Keratinocyte (primary cell): ENCODE data around the gene ZMYND8. TPM values are rescaled to one million over a fixed set of nuclear protein-coding genes. Genes with fewer than 3 reads are reported as not detected.

ENCODE experiments used
- DNase-seq: peaks from one replicate; pipeline ENCODE4 v3.0.0-alpha.2; 2011; ENCODE audit warnings: low read depth, missing footprints, low spot score
- FAIRE-seq: peaks from 2 replicates; lab custom pipeline; 2011; peaks lifted over from hg19 to GRCh38; lab: Jason Lieb, UNC
- H2AFZ ChIP-seq: 2 replicates; pipeline ENCODE4 v1.6.0; 2012; ENCODE audit warnings: low read length, control low read depth, inconsistent platforms; ENCODE audit not compliant: control insufficient read depth
- H3K27ac ChIP-seq: 2 replicates; pipeline ENCODE4 v1.5.1; 2011; ENCODE audit warnings: low read length; ENCODE audit not compliant: control insufficient read depth, insufficient read depth
- H3K27me3 ChIP-seq: 3 replicates; pipeline ENCODE4 v1.6.0; 2011; ENCODE audit warnings: low read length; ENCODE audit not compliant: control insufficient read depth, insufficient read depth; ENCODE audit errors: extremely low read depth
- H3K36me3 ChIP-seq, 2 experiments: 2 replicates in 1 of 2; 3 replicates in 1 of 2; pipeline ENCODE4 v1.5.1; 2011; ENCODE audit warnings: low read length in 2 of 2, mild to moderate bottlenecking in 1 of 2; ENCODE audit not compliant: control insufficient read depth in 2 of 2, insufficient read depth in 2 of 2; ENCODE audit errors: extremely low read depth in 1 of 2
- H3K4me1 ChIP-seq: 3 replicates; pipeline ENCODE4 v1.5.1; 2011; ENCODE audit warnings: low read length; ENCODE audit not compliant: control insufficient read depth, insufficient read depth; ENCODE audit errors: extremely low read depth
- H3K4me2 ChIP-seq: 3 replicates; pipeline ENCODE4 v1.6.0; 2011; ENCODE audit warnings: low read depth, low read length; ENCODE audit not compliant: control insufficient read depth, insufficient read depth; ENCODE audit errors: extremely low read depth
- H3K4me3 ChIP-seq, 3 experiments: fragments of 200-600 bp in 1 of 3; sonication (generic) in 1 of 3; 2 replicates in 2 of 3; 3 replicates in 1 of 3; pipeline ENCODE4 v1.5.1; 2011 to 2016; ENCODE audit warnings: low read length in 3 of 3, mild to moderate bottlenecking in 3 of 3, control low read depth in 2 of 3, inconsistent platforms in 1 of 3, low read depth in 1 of 3, mixed read lengths in 1 of 3, mixed run types in 1 of 3, moderate library complexity in 1 of 3; ENCODE audit not compliant: control insufficient read depth in 2 of 3, insufficient read depth in 2 of 3; ENCODE audit errors: extremely low read depth in 1 of 3
- H3K79me2 ChIP-seq: 2 replicates; pipeline ENCODE4 v1.6.0; 2012; ENCODE audit warnings: low read length; ENCODE audit not compliant: control insufficient read depth, insufficient read depth
- H3K9ac ChIP-seq: 3 replicates; pipeline ENCODE4 v1.6.0; 2011; ENCODE audit warnings: low read length; ENCODE audit not compliant: control insufficient read depth, insufficient read depth; ENCODE audit errors: extremely low read depth
- H3K9me1 ChIP-seq: 3 replicates; pipeline ENCODE4 v1.6.0; 2011; ENCODE audit warnings: low read length; ENCODE audit not compliant: control insufficient read depth, insufficient read depth; ENCODE audit errors: extremely low read depth
- H3K9me3 ChIP-seq: 2 replicates; pipeline ENCODE4 v1.5.1; 2012; ENCODE audit warnings: low read depth, low read length; ENCODE audit not compliant: control insufficient read depth
- H4K20me1 ChIP-seq: 3 replicates; pipeline ENCODE4 v1.6.0; 2011; ENCODE audit warnings: low read length; ENCODE audit not compliant: control insufficient read depth, insufficient read depth; ENCODE audit errors: extremely low read depth
- EZH2 ChIP-seq: IDR thresholded peaks from one replicate; pipeline ENCODE4 v1.6.1; 2012; ENCODE audit warnings: inconsistent platforms, mild to moderate bottlenecking, low read length, moderate library complexity
- dilution Hi-C: fragments of 300-500 bp; cut with MboI; formaldehyde crosslinking; loops from one replicate; pipeline ENCODE4 v1.7.0; 2020; ENCODE audit warnings: low sequenced_read_pairs; ENCODE audit not compliant: extremely low pct_ligation_motif_present
- polyA plus RNA-seq, 5 experiments: library from polyadenylated mRNA; depleted of rRNA in 3 of 5; stranded (reverse) in 3 of 5; stranded (forward) in 1 of 5; unstranded in 1 of 5; fragments of >200 nt; gene quantifications; 1 replicate in 1 of 5; 2 replicates in 3 of 5; 3 replicates in 1 of 5; pipeline versions ENCODE4 v1.2.1 to v1.2.3, GENCODE V29; 2011 to 2012; ENCODE audit warnings: missing spikeins in 2 of 5, low read depth in 1 of 5, low replicate concordance in 1 of 5
- TF ChIP-seq, protein P1 (sequence below), 3 experiments: IDR thresholded peaks in 1 of 3; conservative IDR thresholded peaks in 1 of 3; optimal IDR thresholded peaks in 1 of 3; 2 replicates in 2 of 3; 3 replicates in 1 of 3; pipeline versions ENCODE3 to v1.5.1; 2011; ENCODE audit warnings: low read length in 3 of 3, mild to moderate bottlenecking in 3 of 3, moderate library complexity in 2 of 3, control low read depth in 1 of 3, inconsistent platforms in 1 of 3; ENCODE audit not compliant: insufficient read depth in 2 of 3; ENCODE audit errors: extremely low read depth in 1 of 3

The ZMYND8 gene
- polyA plus RNA-seq, 1 donor (not counting 4 experiments of a cell fraction or from before 2014, with no cell fraction given) = 39.8 TPM

DNA sequence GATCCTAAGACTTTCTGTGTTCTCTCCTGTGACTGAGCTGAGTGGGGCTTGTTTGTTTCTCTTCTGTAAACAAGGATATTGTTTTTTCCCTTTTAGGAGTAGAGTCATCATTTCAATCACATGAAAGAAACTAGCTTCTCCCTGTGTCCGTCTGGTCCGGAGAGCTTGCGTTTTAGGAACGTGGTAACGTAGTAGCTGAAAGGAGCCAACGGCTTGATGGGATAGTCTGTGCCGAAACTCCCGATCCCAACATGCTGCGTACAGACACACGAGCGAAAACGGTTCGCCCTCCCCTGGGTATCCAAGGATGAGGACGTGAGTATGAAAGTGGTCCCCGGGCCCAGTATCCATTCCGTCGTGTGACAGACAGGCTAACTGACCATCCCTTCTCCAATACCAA, 146.5 kb downstream of the ZMYND8 start:
- Histone ChIP-seq H3K9ac (no peak overlapping the region), H3K9me1 (no peaks in the 10 kb centered on the region), H3K9me3 (no peaks in the 10 kb centered on the region), H3K27me3 (no peaks in the 10 kb centered on the region), H3K4me1 (peaks cover 2% of the 10 kb centered on the region), H3K4me2 (no peak overlapping the region), H3K27ac (no peak overlapping the region), H4K20me1 (peaks cover 3% of the 10 kb centered on the region), H3K4me3 (no peak overlapping the region), H3K36me3 (peaks cover 43 to 47% of the 10 kb centered on the region in 2 experiments), H2AFZ (no peak overlapping the region), H3K79me2 (peaks cover 8% of the 10 kb centered on the region)
- FAIRE-seq = no peak
- DNase-seq = no peak
- TF ChIP-seq, protein P1, sequence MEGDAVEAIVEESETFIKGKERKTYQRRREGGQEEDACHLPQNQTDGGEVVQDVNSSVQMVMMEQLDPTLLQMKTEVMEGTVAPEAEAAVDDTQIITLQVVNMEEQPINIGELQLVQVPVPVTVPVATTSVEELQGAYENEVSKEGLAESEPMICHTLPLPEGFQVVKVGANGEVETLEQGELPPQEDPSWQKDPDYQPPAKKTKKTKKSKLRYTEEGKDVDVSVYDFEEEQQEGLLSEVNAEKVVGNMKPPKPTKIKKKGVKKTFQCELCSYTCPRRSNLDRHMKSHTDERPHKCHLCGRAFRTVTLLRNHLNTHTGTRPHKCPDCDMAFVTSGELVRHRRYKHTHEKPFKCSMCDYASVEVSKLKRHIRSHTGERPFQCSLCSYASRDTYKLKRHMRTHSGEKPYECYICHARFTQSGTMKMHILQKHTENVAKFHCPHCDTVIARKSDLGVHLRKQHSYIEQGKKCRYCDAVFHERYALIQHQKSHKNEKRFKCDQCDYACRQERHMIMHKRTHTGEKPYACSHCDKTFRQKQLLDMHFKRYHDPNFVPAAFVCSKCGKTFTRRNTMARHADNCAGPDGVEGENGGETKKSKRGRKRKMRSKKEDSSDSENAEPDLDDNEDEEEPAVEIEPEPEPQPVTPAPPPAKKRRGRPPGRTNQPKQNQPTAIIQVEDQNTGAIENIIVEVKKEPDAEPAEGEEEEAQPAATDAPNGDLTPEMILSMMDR (optimal IDR thresholded peaks at IDR 0.05 in 1 of 3, IDR thresholded peaks at IDR 0.05 in 1 of 3, conservative IDR thresholded peaks at IDR 0.05 in 1 of 3; ENCODE audit: extremely low read depth in 1 of 3, insufficient read depth in 2 of 3, low read length in 3 of 3) = no peak
- no peak for TF ChIP-seq EZH2
- dilution Hi-C loops = no loop called here

DNA sequence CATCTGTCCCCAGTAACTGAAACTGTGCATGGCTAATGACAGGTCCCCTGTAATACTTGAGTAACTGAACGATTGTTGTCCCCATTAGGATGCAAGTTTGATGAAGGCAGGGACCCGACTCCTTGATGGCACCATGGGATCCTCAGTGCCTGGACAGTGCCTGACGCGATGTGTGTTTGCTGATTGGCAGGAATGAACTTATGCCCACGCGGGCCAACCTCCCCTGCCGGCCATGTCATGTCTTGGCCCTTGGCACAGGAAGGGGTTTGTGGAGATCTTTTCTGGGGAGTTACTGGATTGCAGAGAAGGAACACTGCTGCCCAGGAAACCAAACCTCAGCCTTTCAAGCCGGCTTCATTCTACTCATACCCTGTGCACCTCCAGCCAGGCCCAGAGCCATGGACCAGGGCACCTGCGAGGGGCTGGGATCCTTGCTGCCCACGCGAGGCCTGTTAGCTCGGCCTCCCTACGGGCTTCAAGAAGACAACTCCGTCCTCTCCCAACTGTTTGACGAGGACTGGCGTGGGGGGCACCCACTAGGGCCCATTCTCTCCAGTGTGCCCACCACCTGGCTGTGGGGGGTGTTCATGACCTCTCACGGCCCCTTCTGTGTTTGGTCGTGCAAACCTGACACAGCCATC, 147.8 kb downstream of the ZMYND8 start:
- H3K9me3 ChIP-seq = no peaks in the 10 kb centered on the region
- H3K27ac ChIP-seq = no peak overlapping the region
- H4K20me1 ChIP-seq = peaks cover 3% of the 10 kb centered on the region
- H3K9ac ChIP-seq = no peak overlapping the region
- no peak overlapping the region for H2AFZ ChIP-seq
- H3K27me3 ChIP-seq = no peaks in the 10 kb centered on the region
- peaks cover 13% of the 10 kb centered on the region for H3K4me1 ChIP-seq
- H3K9me1 ChIP-seq = no peaks in the 10 kb centered on the region
- FAIRE-seq (no peak), DNase-seq (no peak)
- peaks cover 32 to 40% of the 10 kb centered on the region in 2 experiments for H3K36me3 ChIP-seq
- dilution Hi-C loops = no loop called here
- peaks cover 4% of the 10 kb centered on the region for H3K79me2 ChIP-seq
- TF ChIP-seq EZH2 = no peak
- TF ChIP-seq, protein P1 (optimal IDR thresholded peaks at IDR 0.05 in 1 of 3, IDR thresholded peaks at IDR 0.05 in 1 of 3, conservative IDR thresholded peaks at IDR 0.05 in 1 of 3; ENCODE audit: extremely low read depth in 1 of 3, insufficient read depth in 2 of 3, low read length in 3 of 3) = no peak
- no peak overlapping the region for H3K4me2 ChIP-seq
- H3K4me3 ChIP-seq = no peak overlapping the region
